PC-3 (cell line): ENCODE measurements around the gene TSKS.

Experiments
- CTCF ChIP-seq: fragments of 300-600 bp; sonication (generic); conservative IDR thresholded peaks from 2 replicates; pipeline ENCODE4 v1.5.1; 2017; ENCODE audit warnings: antibody characterized with exemption, low read depth, mild to moderate bottlenecking, low read length
- EZH2 ChIP-seq: fragments of 300-600 bp; sonication (generic); IDR thresholded peaks from one replicate; pipeline ENCODE4 v1.6.1; 2017; ENCODE audit warnings: antibody characterized with exemption, mild to moderate bottlenecking, low read length; ENCODE audit not compliant: unreplicated experiment

GRCh38 chr19:49749055-49749716, 13.9 kb downstream of the TSKS start:
- TF ChIP-seq CTCF (no peak), EZH2 (no peak)
